Measurements from ENCODE around the gene FBXO48. TPM values are rescaled to one million over a fixed set of nuclear protein-coding genes. Genes with fewer than 3 reads are reported as not detected.
A peak's percentile ranks its signal among the peaks of the same experiment; 100 is the strongest.

FBXO48 gene
- total and polyA plus RNA-seq, 2 donors (not counting 1 experiment from before 2014, with no cell fraction given) = 0.33 to 0.65 TPM

DNA sequence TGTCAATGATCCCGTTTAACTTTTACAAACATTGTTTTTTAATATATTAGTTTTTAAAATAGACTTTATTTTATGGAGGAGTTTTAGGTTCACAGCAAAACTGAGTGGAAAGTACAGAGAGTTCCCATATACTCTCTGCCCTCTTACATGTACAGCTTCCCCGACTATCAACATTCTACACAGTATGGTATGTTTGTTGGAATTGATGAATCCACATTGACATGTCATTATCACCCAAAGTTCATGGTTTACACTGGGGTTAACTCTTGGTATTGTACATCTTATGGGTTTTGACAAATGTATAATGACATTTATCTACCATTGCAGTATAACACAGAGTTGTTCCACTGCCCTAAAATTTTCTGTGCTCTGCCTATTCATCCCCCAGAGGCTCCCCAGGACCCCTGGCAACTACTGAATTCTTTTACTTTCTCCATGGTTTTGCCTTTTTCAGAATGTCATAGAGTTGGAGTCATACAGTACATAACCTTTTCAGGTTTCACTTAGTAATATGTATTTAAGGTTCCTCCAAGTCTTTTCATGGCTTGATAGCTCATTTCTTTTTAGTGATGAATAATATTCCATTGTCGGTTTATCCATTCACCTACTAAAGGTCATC lies 5.8 kb upstream of the FBXO48 start:
- no peak for DNase-seq (ENCODE audit: low read depth in 2 of 2)

DNA sequence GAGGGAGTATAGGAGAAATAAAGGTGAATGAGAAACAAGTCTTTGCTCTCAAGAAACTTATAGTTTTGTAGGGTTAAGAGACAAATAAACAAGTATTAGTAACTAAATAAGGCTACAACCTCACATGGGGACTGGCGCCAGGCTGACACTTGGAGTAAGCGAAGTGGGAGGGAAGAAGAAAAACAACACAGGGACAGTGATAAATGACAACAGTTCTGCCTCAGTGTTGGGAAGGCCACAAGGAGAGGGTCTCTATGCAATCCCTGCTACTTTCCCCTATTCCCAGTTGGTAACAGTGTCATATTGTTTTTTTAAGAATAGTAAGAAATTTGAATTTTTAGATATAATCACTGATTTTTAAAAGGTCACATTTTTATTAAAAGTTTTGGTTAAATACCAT lies 4.3 kb upstream of the FBXO48 start:
- Histone ChIP-seq H3K36me3 (ENCODE audit: control insufficient read depth, insufficient read depth, low read length) (no peaks in the 10 kb centered on the region), H4K20me1 (ENCODE audit: control insufficient read depth, extremely low read depth, insufficient read depth, low read length) (no peaks in the 10 kb centered on the region), H3K4me1 (ENCODE audit: control insufficient read depth, extremely low read depth, insufficient read depth, low read length) (no peaks in the 10 kb centered on the region), H3K27me3 (ENCODE audit: control insufficient read depth, insufficient read depth, low read length) (no peaks in the 10 kb centered on the region), H3K4me3 (replicated peaks in 1 of 4; ENCODE audit: control extremely low read depth in 1 of 4, insufficient read depth in 1 of 4, low read depth in 3 of 4, low read length in 4 of 4) (no peak overlapping the region), H3K4me2 (ENCODE audit: extremely low read depth, insufficient read depth, low read length) (no peak overlapping the region), H3K9ac (ENCODE audit: insufficient read depth, low read length) (no peak overlapping the region), H2AFZ (ENCODE audit: low read length) (no peak overlapping the region), H3K79me2 (ENCODE audit: control insufficient read depth, insufficient read depth, low read length) (no peaks in the 10 kb centered on the region), H3K9me3 (ENCODE audit: control insufficient read depth, insufficient read depth, low read depth, low read length) (no peaks in the 10 kb centered on the region), H3K27ac (ENCODE audit: insufficient read depth, low read length) (no peak overlapping the region)
- TF ChIP-seq EZH2 (IDR thresholded peaks at IDR 0.05; ENCODE audit: low read length, missing control alignments) = no peak
- TF ChIP-seq, protein P1, sequence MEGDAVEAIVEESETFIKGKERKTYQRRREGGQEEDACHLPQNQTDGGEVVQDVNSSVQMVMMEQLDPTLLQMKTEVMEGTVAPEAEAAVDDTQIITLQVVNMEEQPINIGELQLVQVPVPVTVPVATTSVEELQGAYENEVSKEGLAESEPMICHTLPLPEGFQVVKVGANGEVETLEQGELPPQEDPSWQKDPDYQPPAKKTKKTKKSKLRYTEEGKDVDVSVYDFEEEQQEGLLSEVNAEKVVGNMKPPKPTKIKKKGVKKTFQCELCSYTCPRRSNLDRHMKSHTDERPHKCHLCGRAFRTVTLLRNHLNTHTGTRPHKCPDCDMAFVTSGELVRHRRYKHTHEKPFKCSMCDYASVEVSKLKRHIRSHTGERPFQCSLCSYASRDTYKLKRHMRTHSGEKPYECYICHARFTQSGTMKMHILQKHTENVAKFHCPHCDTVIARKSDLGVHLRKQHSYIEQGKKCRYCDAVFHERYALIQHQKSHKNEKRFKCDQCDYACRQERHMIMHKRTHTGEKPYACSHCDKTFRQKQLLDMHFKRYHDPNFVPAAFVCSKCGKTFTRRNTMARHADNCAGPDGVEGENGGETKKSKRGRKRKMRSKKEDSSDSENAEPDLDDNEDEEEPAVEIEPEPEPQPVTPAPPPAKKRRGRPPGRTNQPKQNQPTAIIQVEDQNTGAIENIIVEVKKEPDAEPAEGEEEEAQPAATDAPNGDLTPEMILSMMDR (conservative IDR thresholded peaks at IDR 0.05 in 1 of 2, IDR thresholded peaks at IDR 0.05 in 1 of 2; ENCODE audit: low read depth in 1 of 2, low read length in 2 of 2) = no peak
- no peak for DNase-seq (ENCODE audit: low read depth in 2 of 2)

More for the DNA sequence above, 5.8 kb upstream of the FBXO48 start:
- no peaks in the 10 kb centered on the region for H4K20me1 ChIP-seq (ENCODE audit: control insufficient read depth, extremely low read depth, insufficient read depth, low read length)
- H3K9ac ChIP-seq (ENCODE audit: insufficient read depth, low read length) = no peak overlapping the region
- H3K4me1 ChIP-seq (ENCODE audit: control insufficient read depth, extremely low read depth, insufficient read depth, low read length) = no peaks in the 10 kb centered on the region
- no peak overlapping the region for H2AFZ ChIP-seq (ENCODE audit: low read length)
- H3K4me3 ChIP-seq (replicated peaks in 1 of 4; ENCODE audit: control extremely low read depth in 1 of 4, insufficient read depth in 1 of 4, low read depth in 3 of 4, low read length in 4 of 4) = no peak overlapping the region
- H3K4me2 ChIP-seq (ENCODE audit: extremely low read depth, insufficient read depth, low read length) = no peak overlapping the region
- no peaks in the 10 kb centered on the region for H3K36me3 ChIP-seq (ENCODE audit: control insufficient read depth, insufficient read depth, low read length)
- no peaks in the 10 kb centered on the region for H3K9me3 ChIP-seq (ENCODE audit: control insufficient read depth, insufficient read depth, low read depth, low read length)
- H3K27ac ChIP-seq (ENCODE audit: insufficient read depth, low read length) = no peak overlapping the region
- H3K27me3 ChIP-seq (ENCODE audit: control insufficient read depth, insufficient read depth, low read length) = no peaks in the 10 kb centered on the region
- TF ChIP-seq, protein P1 (conservative IDR thresholded peaks at IDR 0.05 in 1 of 2, IDR thresholded peaks at IDR 0.05 in 1 of 2; ENCODE audit: low read depth in 1 of 2, low read length in 2 of 2) = no peak
- H3K79me2 ChIP-seq (ENCODE audit: control insufficient read depth, insufficient read depth, low read length) = no peaks in the 10 kb centered on the region

DNA sequence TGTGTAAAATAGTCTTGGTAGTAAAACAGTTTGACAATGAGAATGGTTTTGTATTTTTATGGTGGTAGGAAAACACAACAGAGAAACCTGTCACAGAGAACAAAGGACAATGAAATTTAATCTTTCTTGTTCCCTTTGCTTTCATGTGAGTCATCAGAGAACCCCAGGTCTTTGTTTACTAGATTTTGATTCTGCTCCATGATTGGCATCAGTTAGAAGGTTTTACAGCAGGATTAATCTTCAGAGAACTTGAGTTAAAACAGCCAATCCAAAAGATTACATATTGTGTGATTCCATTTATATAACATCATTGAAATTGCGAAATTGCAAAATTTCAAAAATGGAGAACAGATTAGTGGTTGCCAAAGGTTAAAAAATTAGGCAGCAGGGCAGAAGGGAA lies 2.8 kb upstream of the FBXO48 start:
- Histone ChIP-seq H3K4me2 (ENCODE audit: extremely low read depth, insufficient read depth, low read length) (no peak overlapping the region), H3K4me1 (ENCODE audit: control insufficient read depth, extremely low read depth, insufficient read depth, low read length) (peaks cover 4% of the 10 kb centered on the region), H3K4me3 (replicated peaks in 1 of 4; ENCODE audit: control extremely low read depth in 1 of 4, insufficient read depth in 1 of 4, low read depth in 3 of 4, low read length in 4 of 4) (no peak overlapping the region), H3K9ac (ENCODE audit: insufficient read depth, low read length) (no peak overlapping the region), H4K20me1 (ENCODE audit: control insufficient read depth, extremely low read depth, insufficient read depth, low read length) (no peaks in the 10 kb centered on the region), H2AFZ (ENCODE audit: low read length) (no peak overlapping the region), H3K27me3 (ENCODE audit: control insufficient read depth, insufficient read depth, low read length) (no peaks in the 10 kb centered on the region), H3K79me2 (ENCODE audit: control insufficient read depth, insufficient read depth, low read length) (no peaks in the 10 kb centered on the region), H3K27ac (ENCODE audit: insufficient read depth, low read length) (no peak overlapping the region), H3K36me3 (ENCODE audit: control insufficient read depth, insufficient read depth, low read length) (no peaks in the 10 kb centered on the region), H3K9me3 (ENCODE audit: control insufficient read depth, insufficient read depth, low read depth, low read length) (no peaks in the 10 kb centered on the region)
- TF ChIP-seq, protein P1 (conservative IDR thresholded peaks at IDR 0.05 in 1 of 2, IDR thresholded peaks at IDR 0.05 in 1 of 2; ENCODE audit: low read depth in 1 of 2, low read length in 2 of 2) = no peak
- no peak for TF ChIP-seq EZH2 (IDR thresholded peaks at IDR 0.05; ENCODE audit: low read length, missing control alignments)
- peak in 1 of 2 donors; percentile 16 for DNase-seq (ENCODE audit: low read depth in 2 of 2)

Measured in fibroblast of lung (primary cell).